Colonic mucosa (tissue), 4 donors: Measurements from ENCODE around the gene SARDH. TPM values are rescaled to one million over a fixed set of nuclear protein-coding genes. Genes with fewer than 3 reads are reported as not detected.

Source experiments
- DNase-seq: peaks from one replicate; pipeline ENCODE4 v3.0.0-alpha.2; 2020
- H3K27ac ChIP-seq: fragments of 200-600 bp; one replicate; pipeline ENCODE4 v1.8.0; 2021
- H3K27me3 ChIP-seq: fragments of 200-600 bp; one replicate; pipeline ENCODE4 v1.8.0; 2021
- H3K36me3 ChIP-seq: fragments of 200-600 bp; one replicate; pipeline ENCODE4 v1.8.0; 2021
- H3K4me1 ChIP-seq: fragments of 200-600 bp; one replicate; pipeline ENCODE4 v1.8.0; 2021; ENCODE audit warnings: mild to moderate bottlenecking
- H3K4me3 ChIP-seq: fragments of 200-600 bp; one replicate; pipeline ENCODE4 v1.8.0; 2021
- H3K9ac ChIP-seq, 2 donors: one replicate each; pipeline ENCODE4 v1.7.0; 2013; ENCODE audit warnings: control low read depth in 2 of 2, low read depth in 2 of 2, low read length in 2 of 2
- H3K9me3 ChIP-seq: fragments of 200-600 bp; one replicate; pipeline ENCODE4 v1.8.0; 2021
- CTCF ChIP-seq: fragments of 200-600 bp; IDR thresholded peaks from one replicate; pipeline ENCODE4 v1.8.0; 2022; ENCODE audit warnings: antibody characterized with exemption, mild to moderate bottlenecking
- intact Hi-C: fragments of 100-400 bp; cut with DNase I; formaldehyde crosslinking; loops from one replicate; pipeline ENCODE4 v1.14.1; 2022
- total RNA-seq, 2 donors: library from RNA; stranded (reverse); fragmentation: NEBNext Ultra II Directional in 1 of 2; extraction: Animal tissue kit (Norgen Biotek cat#: 25700) in 1 of 2; gene quantifications; one replicate each; pipeline ENCODE4 v1.2.1, GENCODE V29; 2021
- donor health status: healthy.
- donor health status: DM: no; HTN: no; CAD: no.
- donor health status: DM: no; HTN: no; CAD: no.

The SARDH gene
- total RNA-seq, 2 donors from 2014 or later, result 0.66 to 1.3 TPM

GRCh38 chr9:133735415-133735775, 2.8 kb downstream of the SARDH start:
- Histone ChIP-seq H3K36me3 (no peaks in the 10 kb centered on the region), H3K27ac (no peak overlapping the region), H3K4me1 (peaks cover 6% of the 10 kb centered on the region), H3K9me3 (no peaks in the 10 kb centered on the region), H3K9ac (no peak overlapping the region), H3K27me3 (no peaks in the 10 kb centered on the region), H3K4me3 (no peak overlapping the region)
- DNase-seq, result no peak
- TF ChIP-seq CTCF, result no peak
- intact Hi-C loops, result no loop called here

GRCh38 chr9:133734590-133735414, 3.4 kb downstream of the SARDH start:
- DNase-seq, result no peak
- no peaks in the 10 kb centered on the region for H3K36me3 ChIP-seq
- no peak for TF ChIP-seq CTCF
- H3K4me3 ChIP-seq, result no peak overlapping the region
- no peaks in the 10 kb centered on the region for H3K27me3 ChIP-seq
- H3K9me3 ChIP-seq, result no peaks in the 10 kb centered on the region
- no peak overlapping the region for H3K9ac ChIP-seq
- no peak overlapping the region for H3K27ac ChIP-seq
- H3K4me1 ChIP-seq, result peaks cover 6% of the 10 kb centered on the region
- intact Hi-C loops, result no loop called here

GRCh38 chr9:133733796-133734533, 4.2 kb downstream of the SARDH start:
- TF ChIP-seq CTCF, result no peak
- no peak overlapping the region for H3K9ac ChIP-seq
- no peaks in the 10 kb centered on the region for H3K27me3 ChIP-seq
- no peak overlapping the region for H3K4me3 ChIP-seq
- no peak for DNase-seq
- intact Hi-C loops, result no loop called here
- H3K27ac ChIP-seq, result no peak overlapping the region
- no peaks in the 10 kb centered on the region for H3K36me3 ChIP-seq
- no peaks in the 10 kb centered on the region for H3K9me3 ChIP-seq
- H3K4me1 ChIP-seq, result peaks cover 6% of the 10 kb centered on the region

GRCh38 chr9:133733421-133733795, 4.7 kb downstream of the SARDH start:
- intact Hi-C loops, result no loop called here

More at GRCh38 chr9:133733421-133733795, 4.7 kb downstream of the SARDH start:
- no peak overlapping the region for H3K4me3 ChIP-seq
- TF ChIP-seq CTCF, result no peak
- H3K27me3 ChIP-seq, result no peaks in the 10 kb centered on the region
- H3K4me1 ChIP-seq, result peaks cover 2% of the 10 kb centered on the region
- no peaks in the 10 kb centered on the region for H3K36me3 ChIP-seq
- H3K9me3 ChIP-seq, result no peaks in the 10 kb centered on the region
- H3K9ac ChIP-seq, result no peak overlapping the region
- H3K27ac ChIP-seq, result no peak overlapping the region
- DNase-seq, result no peak
